Testis (tissue), 2 donors: ENCODE results near the gene MGAT3.

ENCODE experiments used
- CTCF ChIP-seq, 3 experiments: fragments of 450-650 bp in 2 of 3; fragments of 200-600 bp in 1 of 3; sonication (generic) in 1 of 3; IDR thresholded peaks; one replicate each; pipeline ENCODE4 v1.5.1; 2016 to 2019; ENCODE audit warnings: antibody characterized with exemption in 3 of 3, mild to moderate bottlenecking in 2 of 3, moderate library complexity in 1 of 3
- POLR2A ChIP-seq: fragments of 450-650 bp; IDR thresholded peaks from one replicate; pipeline ENCODE4 v1.6.1; 2017; ENCODE audit warnings: antibody characterized with exemption, mild to moderate bottlenecking, moderate library complexity

DNA sequence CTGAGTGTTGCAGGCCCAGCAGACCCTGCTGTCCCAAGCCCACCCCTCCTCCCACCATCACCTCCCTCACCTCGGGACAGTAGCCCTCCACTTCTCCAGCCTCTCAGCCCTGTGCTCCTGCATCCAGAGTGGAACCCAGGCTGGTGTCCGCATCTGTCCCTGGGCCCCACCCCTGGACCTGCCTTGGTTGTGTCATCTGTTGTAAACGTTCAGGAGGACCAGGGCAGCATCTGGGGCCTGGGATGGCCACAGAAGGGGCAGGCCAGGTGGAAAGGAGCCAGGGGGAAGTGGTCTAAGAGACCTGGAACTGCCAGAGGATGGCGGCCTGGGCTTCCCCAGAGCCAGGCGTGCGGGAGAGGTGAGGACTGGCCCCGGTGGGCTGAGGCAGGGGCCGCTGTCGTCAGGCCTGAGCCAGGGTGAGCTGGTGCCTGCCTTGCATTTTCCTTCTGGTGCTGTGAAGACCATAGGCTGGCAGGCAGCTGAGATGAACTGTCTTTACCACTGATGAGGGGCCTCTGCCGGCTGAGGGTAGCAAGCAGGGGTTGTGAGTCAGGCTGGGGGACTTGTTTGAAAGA is 26.1 kb upstream of the MGAT3 start:
- no peak for TF ChIP-seq POLR2A
- no peak for TF ChIP-seq CTCF (IDR thresholded peaks at IDR 0.05)
